ENCODE data around the gene PPP4R4.

PPP4R4 gene, protein sequence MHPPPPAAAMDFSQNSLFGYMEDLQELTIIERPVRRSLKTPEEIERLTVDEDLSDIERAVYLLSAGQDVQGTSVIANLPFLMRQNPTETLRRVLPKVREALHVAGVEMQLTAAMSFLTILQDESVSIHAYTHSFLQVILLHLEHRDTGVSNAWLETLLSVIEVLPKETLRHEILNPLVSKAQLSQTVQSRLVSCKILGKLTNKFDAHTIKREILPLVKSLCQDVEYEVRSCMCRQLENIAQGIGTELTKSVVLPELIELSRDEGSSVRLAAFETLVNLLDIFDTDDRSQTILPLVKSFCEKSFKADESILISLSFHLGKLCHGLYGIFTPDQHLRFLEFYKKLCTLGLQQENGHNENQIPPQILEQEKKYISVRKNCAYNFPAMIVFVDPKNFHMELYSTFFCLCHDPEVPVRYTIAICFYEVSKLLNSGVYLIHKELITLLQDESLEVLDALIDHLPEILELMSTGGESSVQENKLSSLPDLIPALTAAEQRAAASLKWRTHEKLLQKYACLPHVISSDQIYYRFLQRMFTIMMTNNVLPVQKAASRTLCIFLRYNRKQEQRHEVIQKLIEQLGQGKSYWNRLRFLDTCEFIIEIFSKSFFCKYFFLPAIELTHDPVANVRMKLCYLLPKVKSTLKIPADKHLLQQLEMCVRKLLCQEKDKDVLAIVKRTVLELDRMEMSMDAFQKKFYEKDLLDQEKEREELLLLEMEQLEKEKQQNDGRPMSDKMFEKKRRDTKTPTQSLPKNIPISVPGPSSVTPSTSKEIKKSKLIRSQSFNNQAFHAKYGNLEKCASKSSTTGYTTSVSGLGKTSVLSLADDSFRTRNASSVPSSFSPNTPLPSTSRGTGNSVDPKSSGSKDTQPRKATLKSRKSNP

GRCh38 chr14:94173885-94174603 lies at the start of gene PPP4R4:
Gene PPP4R4 (plus strand): TSS chr14:94174322. CDS start chr14:94174466, 144 bp downstream.
- peak; percentile 87 for DNase-seq

- DNase-seq, result no peak
Observed at GRCh38 chr14:94124582-94125377, 49.3 kb upstream of the PPP4R4 start.

- no peak for DNase-seq
Observed at GRCh38 chr14:94125659-94126418, 48.3 kb upstream of the PPP4R4 start.

DNA sequence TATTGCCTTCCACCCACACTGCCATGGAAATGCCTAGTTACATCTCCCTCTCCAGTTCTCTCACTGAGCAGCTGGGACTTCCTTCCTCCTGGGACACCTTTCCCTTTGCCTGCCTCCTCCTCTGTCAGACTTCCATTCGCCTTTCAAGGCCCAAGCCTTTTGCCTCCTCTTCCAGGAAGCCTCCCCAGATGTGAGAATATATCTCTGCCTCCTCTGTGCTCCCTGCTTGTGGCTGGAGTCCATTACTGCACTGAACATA lies 47.8 kb upstream of the PPP4R4 start:
- DNase-seq, result no peak

DNA sequence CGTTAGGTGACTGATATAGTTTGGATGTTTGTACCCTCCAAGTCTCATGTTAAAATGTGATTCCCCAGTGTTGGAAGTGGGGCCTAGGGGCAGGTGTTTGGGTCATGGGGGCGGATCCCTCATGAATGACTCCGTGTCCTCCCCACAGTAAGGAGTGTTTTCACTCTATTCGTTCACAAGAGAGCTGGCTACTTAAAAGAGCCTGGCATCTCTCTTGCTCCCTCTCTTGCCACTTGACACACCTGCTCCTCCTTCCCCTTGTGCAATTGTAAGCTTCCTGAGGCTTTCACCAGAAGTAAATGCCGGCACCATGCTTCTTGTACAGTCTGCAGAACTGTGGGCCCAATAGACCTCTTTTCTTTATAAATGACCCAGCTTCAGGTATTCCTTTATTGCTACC lies 47.3 kb upstream of the PPP4R4 start:
- no peak for DNase-seq

- no peak for DNase-seq
Observed at GRCh38 chr14:94127330-94127729, 46.8 kb upstream of the PPP4R4 start.

- no peak for DNase-seq
Observed at GRCh38 chr14:94128216-94128839, 45.8 kb upstream of the PPP4R4 start.

DNA sequence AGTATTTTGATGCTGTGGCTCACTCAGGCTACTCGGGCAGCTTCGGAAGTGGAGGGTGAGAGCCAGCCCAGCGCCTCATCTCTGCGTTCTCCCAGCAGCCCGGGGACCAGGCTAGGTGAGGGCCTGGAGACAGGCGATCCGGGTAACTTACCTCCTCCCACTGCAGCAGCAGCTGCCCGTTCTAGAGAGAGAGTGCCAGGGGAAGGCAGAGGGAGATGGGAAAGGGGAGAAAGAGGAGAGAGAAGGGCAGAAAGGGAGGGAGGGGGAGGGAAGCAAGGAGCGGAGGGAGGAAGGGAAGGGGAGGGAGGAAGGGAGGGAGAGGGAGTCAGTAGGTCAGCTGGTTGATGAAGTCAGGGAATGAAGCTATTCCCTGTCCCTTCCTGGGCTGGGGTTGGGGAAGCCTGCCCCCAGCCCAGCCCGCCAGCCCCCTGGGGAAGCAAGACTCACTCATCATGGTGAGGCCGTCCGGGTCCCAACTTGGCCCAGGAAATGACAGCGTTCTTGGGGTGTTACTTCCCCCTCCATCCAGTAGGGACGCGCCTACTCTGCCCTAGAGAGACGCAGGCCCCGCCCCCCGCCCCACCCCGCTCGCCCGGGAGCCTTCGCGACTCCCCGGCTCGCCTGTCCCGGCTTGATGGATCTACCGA lies 44.9 kb upstream of the PPP4R4 start, which contains the start of gene IFI27L2:
IFI27L2 (minus strand) TSS at position 494 of the 647 bp plus-strand sequence; CDS start at position 454, 40 bp downstream.
- peak; percentile 74 for DNase-seq

DNA sequence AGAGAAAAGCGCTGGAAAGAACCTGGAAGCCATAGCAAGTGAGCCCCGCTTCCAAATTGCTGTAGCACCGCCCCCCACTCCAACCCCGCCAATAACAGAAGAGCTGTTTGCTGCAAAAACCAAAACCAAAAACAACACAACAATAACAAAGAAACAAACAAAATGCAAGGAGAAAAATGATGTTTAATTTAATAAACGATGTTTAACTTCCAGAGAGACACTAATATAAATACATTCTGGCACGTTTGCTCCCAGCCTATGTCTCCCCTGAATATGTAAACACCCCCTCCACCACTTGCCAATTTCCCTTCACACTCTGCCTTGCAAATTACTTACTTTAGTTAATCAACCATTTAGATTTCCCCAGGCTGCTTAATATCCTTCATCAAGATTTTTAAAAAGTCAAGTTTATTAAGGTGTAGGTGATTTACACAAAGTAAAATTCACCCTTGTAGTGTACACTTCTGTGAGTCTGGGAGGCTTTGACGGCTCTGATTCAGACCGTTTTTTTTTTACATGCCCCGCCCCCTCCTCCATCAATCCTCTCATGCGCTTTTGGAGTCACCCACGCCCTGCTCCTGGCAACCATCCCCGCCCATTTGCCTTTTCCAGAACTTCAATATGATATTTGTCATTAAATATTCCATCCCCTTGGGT lies 44.2 kb upstream of the PPP4R4 start:
- DNase-seq, result peak; percentile 47

- DNase-seq, result peak; percentile 80
Observed at GRCh38 chr14:94132285-94132887, 41.7 kb upstream of the PPP4R4 start.

- no peak for DNase-seq
Observed at GRCh38 chr14:94135476-94135875, 38.6 kb upstream of the PPP4R4 start.

GRCh38 chr14:94136575-94137331 lies 37.4 kb upstream of the PPP4R4 start:
- DNase-seq, result peak; percentile 85

DNA sequence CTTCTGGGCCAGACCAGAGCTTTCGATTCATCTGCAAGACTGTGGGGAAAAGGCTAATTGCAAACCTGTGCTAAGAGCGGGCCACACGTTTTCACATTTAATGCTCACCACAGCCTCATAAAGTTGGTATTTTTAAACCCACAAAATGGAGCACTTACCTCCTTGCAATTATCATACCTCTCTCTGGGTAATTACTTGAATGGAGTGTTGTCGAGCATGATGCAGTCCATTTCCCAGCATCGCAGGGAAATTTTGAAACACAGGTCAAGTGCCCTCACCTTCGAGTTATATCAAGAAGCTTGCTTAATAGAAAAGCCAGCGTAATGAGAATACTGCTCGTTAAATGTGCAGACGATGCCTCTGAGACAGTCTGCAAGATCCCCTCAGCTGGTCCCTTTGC lies 35.9 kb upstream of the PPP4R4 start:
- DNase-seq, result no peak

GRCh38 chr14:94139006-94139405 lies 35.1 kb upstream of the PPP4R4 start:
- DNase-seq, result no peak

DNA sequence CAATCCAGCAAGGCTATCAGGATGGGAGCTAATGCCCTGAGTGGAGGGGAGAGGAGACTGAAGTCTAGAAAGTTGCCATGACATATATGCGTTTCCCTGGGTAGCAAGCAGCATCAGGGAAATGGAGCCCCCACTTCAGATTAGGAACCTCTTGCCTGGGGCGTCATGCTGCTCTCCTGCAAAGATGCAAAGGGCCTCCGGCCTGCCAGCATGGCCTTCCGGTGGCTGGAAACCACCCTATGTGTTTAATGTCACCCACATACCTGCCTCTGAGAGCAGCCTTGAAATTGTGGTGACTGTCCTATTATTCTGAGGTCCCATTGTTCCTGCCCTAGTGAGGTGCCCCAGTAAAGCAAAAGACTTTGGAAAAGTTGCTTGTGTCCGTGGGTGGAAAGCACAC lies 34.7 kb upstream of the PPP4R4 start:
- no peak for DNase-seq

DNA sequence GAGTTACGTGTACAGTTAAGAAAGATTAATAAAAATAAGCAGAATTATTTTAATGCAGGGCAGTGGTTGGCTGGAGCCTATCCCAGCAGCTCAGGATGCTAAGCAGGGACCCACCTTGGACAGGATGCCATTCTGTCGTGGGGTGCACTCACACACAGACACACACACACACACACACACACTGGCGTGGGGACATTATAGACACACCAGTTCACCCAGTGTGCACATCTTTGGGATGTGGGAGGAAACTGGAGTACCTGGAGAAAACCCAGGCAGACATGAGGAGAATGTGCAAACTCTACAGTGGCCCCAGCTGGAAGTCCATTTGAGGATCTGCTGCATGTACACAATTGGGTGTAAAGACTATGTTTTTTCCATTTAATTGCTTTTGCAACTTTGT lies 31.9 kb upstream of the PPP4R4 start:
- no peak for DNase-seq

DNA sequence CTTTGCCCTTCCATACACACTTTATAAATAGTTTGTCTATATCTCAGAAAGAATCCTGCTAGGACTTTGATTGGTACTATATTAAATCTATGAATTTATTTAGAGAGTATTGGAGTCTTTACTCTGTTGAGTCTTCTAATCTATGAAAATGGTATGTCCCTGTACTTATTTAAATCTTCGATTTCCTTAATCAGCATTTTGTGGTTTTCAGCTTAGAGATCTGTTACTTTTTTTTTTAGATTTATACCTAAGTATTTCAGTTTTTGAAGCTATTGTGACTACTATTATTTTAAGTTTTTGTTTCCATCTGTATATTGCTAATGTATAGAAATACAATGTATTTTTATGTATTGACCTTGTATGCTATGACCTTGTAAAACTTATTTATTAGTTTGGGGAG lies 31.3 kb upstream of the PPP4R4 start:
- DNase-seq, result no peak

DNA sequence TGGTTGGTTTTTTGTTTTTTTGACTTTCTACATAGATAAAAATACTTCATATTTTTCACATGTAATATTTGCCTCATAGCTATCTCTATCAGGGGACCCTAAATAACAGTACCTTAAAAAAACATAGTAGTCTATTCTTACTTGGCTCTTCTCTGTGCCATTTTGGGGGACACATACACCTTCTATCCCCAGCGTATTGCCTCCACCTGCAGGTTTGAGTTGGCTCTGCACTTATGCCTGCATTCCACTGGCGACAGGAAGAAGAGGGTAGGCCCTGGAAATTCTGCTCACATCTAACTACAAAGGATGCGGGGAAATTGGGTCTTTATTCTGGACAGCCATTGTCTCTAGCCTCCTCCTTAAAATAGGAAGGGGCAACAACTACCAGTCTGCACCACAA lies 30.9 kb upstream of the PPP4R4 start:
- DNase-seq, result no peak

- DNase-seq, result no peak
Observed at GRCh38 chr14:94143711-94144110, 30.4 kb upstream of the PPP4R4 start.
